Skin epidermis (tissue), 12 donors: ENCODE data around the gene PTPN11.
"Not testable (repeated sequence)": the region's sequence is repeated elsewhere in the genome, so short reads cannot be mapped to it uniquely, and the experiment has no call there.

Source experiments
- H3K27ac ChIP-seq, 21 experiments: fragments of 200-600 bp; sonication (generic) in 11 of 21; one replicate each; pipeline ENCODE4 v1.5.0; 2020; ENCODE audit warnings: mild to moderate bottlenecking in 3 of 21, inconsistent platforms in 2 of 21, moderate library complexity in 2 of 21
- H3K4me3 ChIP-seq, 7 experiments: fragments of 200-600 bp; sonication (generic) in 2 of 7; one replicate each; pipeline ENCODE4 v1.5.0; 2020; ENCODE audit warnings: inconsistent platforms in 2 of 7, mild to moderate bottlenecking in 2 of 7, moderate library complexity in 1 of 7

PTPN11 gene

GRCh38 chr12:112443916-112444315 lies 25.2 kb downstream of the PTPN11 start:
- Histone ChIP-seq H3K27ac (no peak overlapping the region), H3K4me3 (no peak overlapping the region)

- Histone ChIP-seq H3K4me3 (no peak overlapping the region), H3K27ac (no peak overlapping the region)
Measured at GRCh38 chr12:112446008-112446725, 27.4 kb downstream of the PTPN11 start.

- H3K27ac ChIP-seq: no peak overlapping the region
- H3K4me3 ChIP-seq: no peak overlapping the region
Measured at GRCh38 chr12:112447106-112447505, 28.4 kb downstream of the PTPN11 start.

- not testable (repeated sequence) for H3K27ac ChIP-seq, H3K4me3 ChIP-seq
Measured at GRCh38 chr12:112448165-112448564, 29.4 kb downstream of the PTPN11 start.

GRCh38 chr12:112450725-112451124 lies 32.0 kb downstream of the PTPN11 start:
- Histone ChIP-seq H3K4me3 (no peak overlapping the region), H3K27ac (no peak overlapping the region)

- Histone ChIP-seq H3K27ac (no peak overlapping the region), H3K4me3 (no peak overlapping the region)
Measured at GRCh38 chr12:112456029-112456428, 37.3 kb downstream of the PTPN11 start.

GRCh38 chr12:112457142-112457541 lies 38.4 kb downstream of the PTPN11 start:
- not testable (repeated sequence) for H3K27ac ChIP-seq, H3K4me3 ChIP-seq

DNA sequence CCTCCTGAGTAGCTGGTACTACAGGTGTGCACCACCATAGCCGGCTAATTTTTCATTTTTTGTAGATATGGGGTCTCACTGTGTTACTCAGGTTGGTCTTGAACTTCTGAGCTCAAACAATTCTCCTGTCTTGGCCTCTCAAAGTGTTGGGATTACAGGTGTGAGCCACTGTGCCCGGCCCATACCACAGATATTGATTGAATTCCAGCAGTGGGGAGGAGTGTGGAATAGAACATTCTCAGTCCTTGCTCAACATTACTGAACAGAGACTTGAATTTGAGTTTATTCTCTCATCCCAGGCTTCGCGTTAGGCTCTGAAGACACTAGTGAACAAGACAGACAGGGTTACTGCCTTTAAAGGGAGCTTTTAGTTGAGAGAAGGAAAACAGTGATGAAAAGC lies 39.6 kb downstream of the PTPN11 start:
- no peak overlapping the region for H3K27ac ChIP-seq
- H3K4me3 ChIP-seq: no peak overlapping the region

- Histone ChIP-seq H3K27ac (no peak overlapping the region), H3K4me3 (no peak overlapping the region)
Measured at GRCh38 chr12:112458751-112459150, 40.0 kb downstream of the PTPN11 start.

- H3K4me3 ChIP-seq: no peak overlapping the region
- no peak overlapping the region for H3K27ac ChIP-seq
Measured at GRCh38 chr12:112463478-112463877, 44.7 kb downstream of the PTPN11 start.

GRCh38 chr12:112464605-112465004 lies 45.9 kb downstream of the PTPN11 start:
- no peak overlapping the region for H3K27ac ChIP-seq

DNA sequence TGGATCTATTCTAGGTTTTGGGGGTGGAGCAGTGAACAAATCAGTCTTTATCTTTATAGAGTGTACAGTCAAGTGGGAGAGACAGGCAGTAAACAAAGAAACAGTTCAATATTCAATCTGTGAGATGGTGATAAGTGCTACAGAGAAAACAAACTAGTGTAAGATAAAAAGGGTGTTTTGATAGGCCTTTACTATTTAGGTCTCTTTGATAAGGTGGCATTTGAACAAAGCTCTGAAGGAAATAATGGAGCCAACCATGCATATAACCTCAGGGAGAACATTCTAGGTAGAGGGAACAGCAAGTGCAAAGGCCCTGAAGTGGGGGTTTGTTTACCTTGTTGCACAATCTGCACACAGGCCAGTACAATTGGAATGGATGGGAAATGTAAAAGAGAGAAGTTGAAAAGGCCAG lies 47.3 kb downstream of the PTPN11 start:
- no peak overlapping the region for H3K4me3 ChIP-seq
- no peak overlapping the region for H3K27ac ChIP-seq

More at GRCh38 chr12:112464605-112465004, 45.9 kb downstream of the PTPN11 start:
- H3K4me3 ChIP-seq: no peak overlapping the region

DNA sequence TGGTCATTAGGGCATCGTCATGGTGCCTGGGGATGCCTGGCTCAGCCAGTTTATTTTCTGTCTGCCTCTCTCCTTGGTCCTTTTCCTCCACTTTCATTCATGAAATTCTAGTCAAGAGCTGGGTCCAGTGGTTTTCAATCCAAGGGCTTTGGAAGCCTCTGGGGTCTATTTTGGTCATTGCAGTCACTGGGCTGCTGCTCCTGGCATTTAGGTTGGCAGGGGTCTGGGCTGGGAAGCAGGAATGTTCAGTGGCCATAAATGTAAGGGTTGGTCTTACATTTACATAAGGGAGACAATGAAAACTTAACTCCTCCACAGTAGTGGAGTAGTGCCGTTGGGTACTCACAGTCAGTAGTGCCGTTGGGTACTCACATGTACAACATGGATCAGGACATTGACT lies 48.1 kb downstream of the PTPN11 start:
- Histone ChIP-seq H3K4me3 (no peak overlapping the region), H3K27ac (no peak overlapping the region)

DNA sequence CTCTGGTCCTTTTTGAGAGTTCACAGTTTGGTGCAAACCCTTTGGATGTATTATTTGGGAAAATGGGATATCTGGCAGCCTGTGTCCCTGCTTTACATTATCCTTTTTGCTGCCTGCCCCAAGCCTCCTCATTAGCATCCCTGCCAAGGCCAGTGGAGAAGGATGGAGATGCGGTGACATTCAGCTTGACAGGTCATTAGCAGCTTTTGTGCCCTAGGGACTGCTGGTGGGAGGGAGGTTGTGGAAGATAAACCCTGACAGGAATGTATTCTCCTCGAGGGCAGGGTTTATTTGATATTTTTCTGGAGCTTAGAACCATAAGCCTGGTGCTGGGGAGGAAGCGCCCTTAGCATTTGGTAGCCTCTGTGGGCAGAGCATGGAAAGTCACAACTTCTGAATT lies 49.3 kb downstream of the PTPN11 start:
- H3K27ac ChIP-seq: no peak overlapping the region
- H3K4me3 ChIP-seq: no peak overlapping the region

DNA sequence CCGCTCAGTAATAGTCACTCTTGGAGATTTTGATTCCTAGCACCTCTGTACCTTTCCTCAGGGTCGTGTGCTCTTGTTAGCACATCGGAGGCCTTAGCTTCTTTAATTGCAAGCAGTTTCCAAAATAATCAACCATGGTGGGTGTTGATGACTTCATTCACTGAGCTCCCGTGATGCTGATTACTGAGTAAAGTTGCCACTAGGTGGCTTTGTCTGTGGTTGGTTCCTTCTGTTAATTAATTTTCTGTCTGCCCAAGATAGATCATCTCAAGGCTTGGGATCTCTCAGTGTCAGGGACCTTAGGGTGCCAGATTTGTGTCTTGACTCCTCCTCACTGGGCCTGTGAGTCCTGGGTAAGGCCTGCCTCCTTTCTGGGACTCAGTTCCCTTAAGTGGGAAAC lies 54.3 kb downstream of the PTPN11 start:
- H3K4me3 ChIP-seq: no peak overlapping the region
- H3K27ac ChIP-seq: no peak overlapping the region

- Histone ChIP-seq H3K27ac (no peak overlapping the region), H3K4me3 (no peak overlapping the region)
Measured at GRCh38 chr12:112479413-112479812, 60.7 kb downstream of the PTPN11 start.

DNA sequence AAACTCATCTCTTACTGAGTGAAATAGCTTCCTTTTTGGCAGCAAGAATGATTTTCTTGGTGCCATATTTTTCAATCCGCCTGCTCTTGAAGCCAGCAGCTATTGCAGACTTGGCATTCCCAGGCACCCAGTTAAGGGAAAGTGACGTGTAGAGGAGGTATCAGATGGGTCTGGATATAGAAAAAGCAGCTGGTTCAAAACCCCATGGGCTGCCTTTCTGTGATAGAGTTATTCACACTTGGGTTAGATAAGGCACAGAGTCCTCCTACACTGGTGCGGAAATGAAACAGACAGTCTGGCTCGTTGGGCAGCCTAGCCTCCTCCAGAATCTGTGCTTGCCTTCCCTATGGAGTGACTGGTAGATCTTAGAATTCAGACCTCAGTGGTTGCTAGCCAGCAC lies 62.2 kb downstream of the PTPN11 start:
- Histone ChIP-seq H3K27ac (no peak overlapping the region), H3K4me3 (no peak overlapping the region)

DNA sequence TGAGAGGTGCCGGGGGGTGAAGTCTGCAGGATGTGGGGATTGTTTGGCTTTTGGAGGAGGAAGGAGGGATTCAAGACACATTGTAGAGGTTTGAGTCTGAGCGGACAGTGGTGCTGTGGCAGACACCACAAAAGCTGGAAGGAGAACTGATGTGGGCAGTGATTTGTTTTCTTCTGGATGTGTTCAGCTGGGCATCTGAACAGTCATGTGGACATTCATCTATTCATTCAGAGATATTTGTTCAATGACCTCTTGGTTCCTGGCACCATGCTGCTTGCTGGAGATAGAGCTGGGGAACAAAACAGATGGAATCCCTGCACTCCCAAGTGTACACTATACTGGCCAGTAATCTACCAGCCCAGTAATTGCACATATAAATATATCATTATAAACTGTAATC lies 64.0 kb downstream of the PTPN11 start:
- no peak overlapping the region for H3K4me3 ChIP-seq
- H3K27ac ChIP-seq: no peak overlapping the region

DNA sequence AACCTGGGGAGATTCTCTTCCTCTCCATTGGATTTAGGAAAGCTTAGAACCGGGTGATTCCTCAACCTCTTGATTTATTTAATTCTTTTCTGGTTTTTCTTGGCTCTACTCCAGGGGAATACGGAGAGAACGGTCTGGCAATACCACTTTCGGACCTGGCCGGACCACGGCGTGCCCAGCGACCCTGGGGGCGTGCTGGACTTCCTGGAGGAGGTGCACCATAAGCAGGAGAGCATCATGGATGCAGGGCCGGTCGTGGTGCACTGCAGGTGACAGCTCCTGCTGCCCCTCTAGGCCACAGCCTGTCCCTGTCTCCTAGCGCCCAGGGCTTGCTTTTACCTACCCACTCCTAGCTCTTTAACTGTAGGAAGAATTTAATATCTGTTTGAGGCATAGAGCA lies 67.6 kb downstream of the PTPN11 start:
- no peak overlapping the region for H3K27ac ChIP-seq

DNA sequence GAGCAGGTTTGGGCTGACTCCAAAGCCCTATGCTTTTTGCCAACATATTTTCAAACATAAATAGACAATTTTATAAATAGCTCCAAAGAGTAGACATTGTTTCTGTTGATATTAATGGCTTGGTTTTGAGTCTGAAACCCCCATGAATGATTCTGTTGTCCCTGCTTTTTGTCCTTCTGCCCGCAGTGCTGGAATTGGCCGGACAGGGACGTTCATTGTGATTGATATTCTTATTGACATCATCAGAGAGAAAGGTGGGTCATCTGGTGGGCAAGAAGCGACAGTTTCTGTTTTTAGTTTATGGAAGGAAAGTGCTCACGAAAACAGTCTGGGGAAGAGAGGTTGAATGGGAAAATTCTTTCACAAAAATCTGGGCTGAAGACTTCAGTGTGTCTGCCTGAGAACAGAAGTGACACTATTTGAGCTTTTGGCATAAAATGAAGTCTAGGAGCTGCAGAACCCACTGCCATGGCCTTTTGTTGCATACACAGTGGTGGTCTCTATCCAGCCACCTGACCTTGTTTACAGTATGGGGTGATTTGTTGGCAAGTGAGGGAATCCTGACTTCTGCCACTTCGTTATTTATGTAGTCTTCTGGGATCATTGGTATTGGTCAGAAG lies 69.6 kb downstream of the PTPN11 start:
- no peak overlapping the region for H3K4me3 ChIP-seq
- no peak overlapping the region for H3K27ac ChIP-seq

More for the DNA sequence above, 67.6 kb downstream of the PTPN11 start:
- H3K4me3 ChIP-seq: no peak overlapping the region

DNA sequence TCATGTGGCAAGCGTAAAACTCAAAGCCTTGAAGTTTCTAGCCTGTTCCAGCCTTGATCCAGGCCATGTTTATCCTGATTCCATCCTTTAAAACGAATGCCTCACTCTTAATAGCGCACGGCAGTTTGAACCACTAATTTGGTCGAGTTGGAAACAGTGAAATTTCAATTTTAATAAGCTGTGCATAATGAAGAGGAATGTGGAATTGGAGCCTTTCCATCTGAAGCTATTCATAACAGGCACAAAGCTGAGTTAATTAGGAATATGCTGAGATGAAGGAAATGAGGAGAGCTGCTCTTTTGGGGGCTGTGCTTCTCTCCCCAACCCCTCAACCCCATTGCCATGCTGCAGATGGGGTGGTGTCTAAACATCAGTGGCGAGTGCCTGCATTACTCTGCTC lies 70.7 kb downstream of the PTPN11 start:
- no peak overlapping the region for H3K4me3 ChIP-seq
- no peak overlapping the region for H3K27ac ChIP-seq

DNA sequence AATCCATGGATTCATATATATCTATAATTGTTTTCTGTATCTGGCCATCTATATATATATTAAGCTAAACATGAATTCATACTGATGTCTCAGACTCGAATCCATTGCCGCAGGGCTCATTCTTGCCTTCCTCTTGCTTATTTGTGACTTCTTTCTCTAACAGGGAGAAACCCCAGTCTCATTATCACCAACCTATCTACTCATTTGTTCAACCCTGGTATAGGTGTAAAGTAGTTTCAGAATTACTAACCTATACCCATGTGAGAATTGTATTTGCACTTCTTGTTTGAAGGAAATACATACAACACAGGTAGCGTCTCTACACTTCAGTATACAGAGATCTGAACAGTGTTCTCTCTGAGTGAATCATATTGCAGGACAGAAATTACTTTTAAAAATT lies 77.7 kb downstream of the PTPN11 start:
- Histone ChIP-seq H3K4me3 (no peak overlapping the region), H3K27ac (no peak overlapping the region)
